ENCODE measurements around the gene TBC1D16. TPM values are rescaled to one million over a fixed set of nuclear protein-coding genes. Genes with fewer than 3 reads are reported as not detected.
"Not testable (repeated sequence)": the region's sequence is repeated elsewhere in the genome, so short reads cannot be mapped to it uniquely, and the experiment has no call there.

Gene TBC1D16
- total RNA-seq, 4 donors from 2014 or later = 6.4 to 20.2 (median 11.5) TPM

- intact Hi-C loops (cut with DNase I) = no loop called here
- Histone ChIP-seq H3K36me3 (no peaks in the 10 kb centered on the region), H3K9me3 (no peaks in the 10 kb centered on the region), H3K27me3 (peaks cover 0 to 79% (median 0%) of the 10 kb centered on the region in 4 donors), H3K27ac (no peak overlapping the region), H3K4me1 (no peaks in the 10 kb centered on the region), H3K4me3 (no peak overlapping the region)
- TF ChIP-seq CTCF (IDR thresholded peaks at IDR 0.05) (no peak), POLR2A (IDR thresholded peaks at IDR 0.05) (no peak)
- no peak for DNase-seq
- 64 to 87% methylated on average over 3 to 5 of the region's 10 CpGs for WGBS, 2 donors
These were observed 133.4 kb downstream of the TBC1D16 start for GRCh38 chr17:79902146-79902791.

- 75 to 82% methylated on average over 4 of the region's 6 CpGs for WGBS, 2 donors
These were observed 134.5 kb downstream of the TBC1D16 start for GRCh38 chr17:79901131-79901530.

GRCh38 chr17:79899584-79899983 is 136.1 kb downstream of the TBC1D16 start:
- Histone ChIP-seq H3K9me3 (no peaks in the 10 kb centered on the region), H3K27me3 (peaks cover 0 to 78% (median 0%) of the 10 kb centered on the region in 4 donors), H3K4me1 (no peaks in the 10 kb centered on the region), H3K4me3 (no peak overlapping the region), H3K36me3 (no peaks in the 10 kb centered on the region), H3K27ac (no peak overlapping the region)
- TF ChIP-seq POLR2A (IDR thresholded peaks at IDR 0.05) (no peak), CTCF (IDR thresholded peaks at IDR 0.05) (no peak)
- intact Hi-C loops (cut with DNase I) = no loop called here
- WGBS, 2 donors = 73 to 92% methylated on average over 4 of the region's 4 CpGs
- DNase-seq = no peak

More at GRCh38 chr17:79901131-79901530, 134.5 kb downstream of the TBC1D16 start:
- no peaks in the 10 kb centered on the region for H3K4me1 ChIP-seq
- no peaks in the 10 kb centered on the region for H3K9me3 ChIP-seq
- no peak for DNase-seq
- H3K4me3 ChIP-seq = no peak overlapping the region
- H3K27me3 ChIP-seq = peaks cover 0 to 80% (median 0%) of the 10 kb centered on the region in 4 donors
- intact Hi-C loops (cut with DNase I) = no loop called here
- H3K27ac ChIP-seq = no peak overlapping the region
- no peaks in the 10 kb centered on the region for H3K36me3 ChIP-seq
- TF ChIP-seq CTCF (IDR thresholded peaks at IDR 0.05) = no peak
- no peak for TF ChIP-seq POLR2A (IDR thresholded peaks at IDR 0.05)

GRCh38 chr17:79897243-79898063 is 138.2 kb downstream of the TBC1D16 start:
- no peak overlapping the region for H3K27ac ChIP-seq
- 50 to 51% methylated on average over 9 to 12 of the region's 12 CpGs for WGBS, 2 donors
- H3K4me1 ChIP-seq = peaks cover 0 to 6% (median 0%) of the 10 kb centered on the region in 3 donors
- no peak for TF ChIP-seq POLR2A (IDR thresholded peaks at IDR 0.05)
- no peak for TF ChIP-seq CTCF (IDR thresholded peaks at IDR 0.05)
- H3K4me3 ChIP-seq = no peak overlapping the region
- no peak for DNase-seq
- no peaks in the 10 kb centered on the region for H3K9me3 ChIP-seq
- H3K27me3 ChIP-seq = peaks cover 0 to 69% (median 0%) of the 10 kb centered on the region in 4 donors
- intact Hi-C loops (cut with DNase I) = no loop called here
- no peaks in the 10 kb centered on the region for H3K36me3 ChIP-seq

GRCh38 chr17:79893457-79893856 is 142.2 kb downstream of the TBC1D16 start:
- H3K9me3 ChIP-seq; H3K27ac ChIP-seq; intact Hi-C loops (cut with DNase I); H3K4me3 ChIP-seq; DNase-seq; H3K36me3 ChIP-seq: not testable (repeated sequence)
- Histone ChIP-seq H3K27me3 (peaks cover 0 to 81% (median 0%) of the 10 kb centered on the region in 4 donors), H3K4me1 (peaks cover 0 to 26% (median 6%) of the 10 kb centered on the region in 3 donors)
- 79 to 80% methylated on average over 3 of the region's 4 CpGs for WGBS, 2 donors

Data from esophagus squamous epithelium (tissue), 5 donors.